Fibroblast of villous mesenchyme (primary cell): Measurements from ENCODE around the gene SBNO2. TPM values are rescaled to one million over a fixed set of nuclear protein-coding genes. Genes with fewer than 3 reads are reported as not detected.
A peak's percentile ranks its signal among the peaks of the same experiment; 100 is the strongest.

Source experiments
- DNase-seq: peaks from one replicate; pipeline ENCODE4 v3.0.0-alpha.2; 2010; ENCODE audit warnings: low read depth
- H3K4me3 ChIP-seq: 2 replicates; pipeline ENCODE4 v1.5.1; 2011; ENCODE audit warnings: low read depth, mild to moderate bottlenecking, low read length
- CTCF ChIP-seq: IDR thresholded peaks from 2 replicates; pipeline ENCODE4 v1.5.1; 2012; ENCODE audit warnings: low read depth, mild to moderate bottlenecking, low read length; ENCODE audit not compliant: insufficient read depth
- total RNA-seq: library from RNA; depleted of rRNA; stranded (reverse); fragments of >200 nt; gene quantifications from 2 replicates; pipeline ENCODE4 v1.2.3, GENCODE V29; 2012

The SBNO2 gene
- total RNA-seq, 1 donor = 69.5 TPM

GRCh38 chr19:1136621-1137317 lies 37.3 kb downstream of the SBNO2 start:
- DNase-seq = no peak
- H3K4me3 ChIP-seq = no peak overlapping the region
- no peak for TF ChIP-seq CTCF

GRCh38 chr19:1136201-1136600 lies 37.9 kb downstream of the SBNO2 start:
- no peak for TF ChIP-seq CTCF
- H3K4me3 ChIP-seq = no peak overlapping the region
- DNase-seq = no peak

- TF ChIP-seq CTCF = no peak
- no peak for DNase-seq
Measured at GRCh38 chr19:1135454-1135853, 38.6 kb downstream of the SBNO2 start.

GRCh38 chr19:1134431-1134830 lies 39.6 kb downstream of the SBNO2 start:
- no peak for TF ChIP-seq CTCF
- H3K4me3 ChIP-seq = no peak overlapping the region
- peak; percentile 82 for DNase-seq

More at GRCh38 chr19:1135454-1135853, 38.6 kb downstream of the SBNO2 start:
- H3K4me3 ChIP-seq = no peak overlapping the region

GRCh38 chr19:1133471-1133929 lies 40.6 kb downstream of the SBNO2 start:
- peak; percentile 56 for DNase-seq
- no peak overlapping the region for H3K4me3 ChIP-seq
- no peak for TF ChIP-seq CTCF

GRCh38 chr19:1132552-1133383 lies 41.3 kb downstream of the SBNO2 start:
- peak overlapping the region; percentile 72 for H3K4me3 ChIP-seq
- DNase-seq = peak; percentile 45
- TF ChIP-seq CTCF = no peak
